ENCODE data around the gene REV3L.

The REV3L gene

GRCh38 chr6:111471958-111472357 lies 11.1 kb downstream of the REV3L start:
- DNase-seq (ENCODE audit: low read depth in 1 of 2, low spot score in 1 of 2): no peak

GRCh38 chr6:111471533-111471932 lies 11.5 kb downstream of the REV3L start:
- DNase-seq (ENCODE audit: low read depth in 1 of 2, low spot score in 1 of 2): no peak

GRCh38 chr6:111470991-111471390 lies 12.0 kb downstream of the REV3L start:
- no peak for DNase-seq (ENCODE audit: low read depth in 1 of 2, low spot score in 1 of 2)

GRCh38 chr6:111469543-111469942 lies 13.5 kb downstream of the REV3L start:
- DNase-seq (ENCODE audit: low read depth in 1 of 2, low spot score in 1 of 2): no peak

- DNase-seq (ENCODE audit: low read depth in 1 of 2, low spot score in 1 of 2): no peak
Measured at GRCh38 chr6:111468329-111469012, 14.5 kb downstream of the REV3L start.

- no peak for DNase-seq (ENCODE audit: low read depth in 1 of 2, low spot score in 1 of 2)
Measured at GRCh38 chr6:111464184-111464583, 18.8 kb downstream of the REV3L start.

GRCh38 chr6:111462770-111463391 lies 20.1 kb downstream of the REV3L start:
- no peak for DNase-seq (ENCODE audit: low read depth in 1 of 2, low spot score in 1 of 2)

GRCh38 chr6:111461860-111462259 lies 21.2 kb downstream of the REV3L start:
- DNase-seq (ENCODE audit: low read depth in 1 of 2, low spot score in 1 of 2): no peak

- no peak for DNase-seq (ENCODE audit: low read depth in 1 of 2, low spot score in 1 of 2)
Measured at GRCh38 chr6:111458670-111459232, 24.3 kb downstream of the REV3L start.

GRCh38 chr6:111456208-111456607 lies 26.8 kb downstream of the REV3L start:
- no peak for DNase-seq (ENCODE audit: low read depth in 1 of 2, low spot score in 1 of 2)

- DNase-seq (ENCODE audit: low read depth in 1 of 2, low spot score in 1 of 2): no peak
Measured at GRCh38 chr6:111450636-111451035, 32.4 kb downstream of the REV3L start.

- no peak for DNase-seq (ENCODE audit: low read depth in 1 of 2, low spot score in 1 of 2)
Measured at GRCh38 chr6:111450087-111450486, 32.9 kb downstream of the REV3L start.

- DNase-seq (ENCODE audit: low read depth in 1 of 2, low spot score in 1 of 2): no peak
Measured at GRCh38 chr6:111449129-111449528, 33.9 kb downstream of the REV3L start.

- DNase-seq (ENCODE audit: low read depth in 1 of 2, low spot score in 1 of 2): no peak
Measured at GRCh38 chr6:111447051-111447450, 36.0 kb downstream of the REV3L start.

- DNase-seq (ENCODE audit: low read depth in 1 of 2, low spot score in 1 of 2): no peak
Measured at GRCh38 chr6:111445861-111446267, 37.2 kb downstream of the REV3L start.

- no peak for DNase-seq (ENCODE audit: low read depth in 1 of 2, low spot score in 1 of 2)
Measured at GRCh38 chr6:111444794-111445193, 38.2 kb downstream of the REV3L start.

GRCh38 chr6:111441678-111442243 lies 41.3 kb downstream of the REV3L start:
- no peak for DNase-seq (ENCODE audit: low read depth in 1 of 2, low spot score in 1 of 2)

GRCh38 chr6:111439171-111439570 lies 43.8 kb downstream of the REV3L start:
- DNase-seq (ENCODE audit: low read depth in 1 of 2, low spot score in 1 of 2): no peak

- DNase-seq (ENCODE audit: low read depth in 1 of 2, low spot score in 1 of 2): no peak
Measured at GRCh38 chr6:111437573-111437972, 45.4 kb downstream of the REV3L start.

- DNase-seq (ENCODE audit: low read depth in 1 of 2, low spot score in 1 of 2): no peak
Measured at GRCh38 chr6:111432511-111432910, 50.5 kb downstream of the REV3L start.

GRCh38 chr6:111430605-111431376 lies 52.2 kb downstream of the REV3L start:
- DNase-seq (ENCODE audit: low read depth in 1 of 2, low spot score in 1 of 2): no peak

GRCh38 chr6:111429571-111429970 lies 53.4 kb downstream of the REV3L start:
- DNase-seq (ENCODE audit: low read depth in 1 of 2, low spot score in 1 of 2): no peak

Data from activated T-helper 1 cell treated with anti-CD3 and anti-CD28 coated beads, Interleukin-2, amount 50 U/mL, for 16 hours (primary cell).